HG03095 (cell line): ENCODE measurements around the gene ATG16L1.

ENCODE experiments used
- ATAC-seq: cut with Tn5 transposase; IDR thresholded peaks from one replicate; pipeline ENCODE4 v1.9.1; 2021; ENCODE audit warnings: moderate library complexity; ENCODE audit not compliant: unreplicated experiment

The ATG16L1 gene

DNA sequence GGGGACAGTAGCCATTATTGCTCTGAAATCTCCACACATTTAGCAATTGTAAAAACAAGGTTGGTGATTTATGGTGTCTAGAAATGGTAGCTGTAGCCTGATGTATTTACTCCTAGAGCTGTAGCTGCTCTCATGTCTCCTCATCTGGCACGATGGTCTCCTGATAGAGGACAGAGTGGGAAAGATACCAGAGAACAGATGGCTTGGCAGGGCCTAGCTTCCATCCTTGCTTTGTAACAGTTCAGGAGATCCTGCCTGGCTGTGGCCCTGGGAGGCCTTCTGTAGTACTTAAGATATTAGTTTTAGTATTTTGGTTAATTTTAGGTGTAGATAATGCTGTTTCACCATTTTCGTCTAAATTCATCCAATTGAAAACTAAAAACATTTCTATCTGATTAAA lies 6.7 kb downstream of the ATG16L1 start:
- no peak for ATAC-seq

DNA sequence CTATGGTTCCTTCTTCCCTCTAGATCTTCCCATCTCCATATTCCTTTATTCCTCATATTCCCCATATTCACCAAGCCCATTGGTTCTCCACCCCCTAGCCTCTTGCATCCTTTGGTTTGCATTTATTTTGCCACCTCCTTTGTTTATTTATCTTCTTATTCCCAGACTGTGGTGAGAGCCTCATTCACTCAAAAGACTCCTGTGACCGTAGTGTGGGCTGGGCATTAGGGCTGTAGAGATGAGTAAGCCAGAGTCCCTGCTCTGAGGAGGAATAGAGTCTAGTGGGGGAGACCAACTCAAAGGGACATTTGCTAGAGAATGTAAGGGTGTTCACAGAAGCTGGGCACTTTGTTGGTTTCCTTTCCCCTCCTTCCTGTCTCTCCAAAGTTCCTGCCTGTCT lies 8.3 kb downstream of the ATG16L1 start:
- no peak for ATAC-seq

DNA sequence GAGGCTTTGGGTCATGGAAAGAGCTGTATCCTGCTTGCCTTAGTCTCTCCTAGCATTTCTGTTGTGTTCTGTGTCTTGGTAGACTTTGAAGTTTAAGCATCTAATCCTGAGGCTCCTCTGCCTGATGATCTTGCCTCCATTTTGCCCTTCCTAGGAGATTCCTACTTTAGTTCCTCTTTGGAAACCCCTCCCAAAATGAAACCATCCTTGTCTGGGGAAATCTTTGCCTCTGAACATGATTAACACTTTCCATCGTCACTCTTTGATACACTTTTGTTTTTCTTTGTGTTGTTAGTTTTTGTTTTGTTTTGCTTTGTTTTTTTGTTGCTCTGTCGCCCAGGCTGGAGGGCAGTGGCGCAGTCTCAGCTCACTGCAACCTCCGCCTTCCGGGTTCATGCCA lies 9.2 kb downstream of the ATG16L1 start:
- ATAC-seq = no peak

DNA sequence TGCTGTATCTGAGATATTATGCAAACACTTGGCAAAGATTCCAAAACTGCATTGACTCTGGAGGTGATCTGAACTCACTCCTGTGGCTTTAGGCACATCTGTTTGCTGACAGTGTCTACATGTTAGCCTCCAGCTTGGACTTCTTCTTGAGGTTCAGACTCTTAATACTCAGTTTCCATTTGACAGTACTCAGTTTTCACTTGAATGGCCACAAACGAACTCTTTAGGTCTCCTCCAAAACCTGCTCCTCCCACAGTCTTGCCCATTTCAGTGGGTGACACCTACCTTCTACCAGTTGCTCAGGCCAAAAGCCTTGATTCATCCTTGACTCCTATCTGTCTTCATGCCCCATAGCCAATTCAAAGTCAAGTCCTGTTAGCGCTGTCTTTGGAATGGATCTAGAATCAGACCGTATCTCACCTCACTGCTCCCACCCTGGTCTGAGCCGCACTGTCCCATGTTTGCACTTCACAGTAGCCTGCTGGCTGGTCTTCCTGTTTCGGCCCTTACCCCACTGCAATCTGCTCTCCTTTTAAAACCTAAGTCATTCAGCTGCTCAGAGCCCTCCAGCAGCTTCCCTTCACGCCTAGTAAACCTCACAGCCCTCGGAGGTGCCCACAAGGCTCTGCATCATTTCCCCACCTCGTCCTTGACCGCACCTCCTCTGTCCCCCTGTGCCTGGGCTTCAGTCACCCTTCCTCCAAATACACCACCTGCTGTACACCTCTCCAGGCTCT lies 10.5 kb downstream of the ATG16L1 start:
- peak; percentile 43 for ATAC-seq

DNA sequence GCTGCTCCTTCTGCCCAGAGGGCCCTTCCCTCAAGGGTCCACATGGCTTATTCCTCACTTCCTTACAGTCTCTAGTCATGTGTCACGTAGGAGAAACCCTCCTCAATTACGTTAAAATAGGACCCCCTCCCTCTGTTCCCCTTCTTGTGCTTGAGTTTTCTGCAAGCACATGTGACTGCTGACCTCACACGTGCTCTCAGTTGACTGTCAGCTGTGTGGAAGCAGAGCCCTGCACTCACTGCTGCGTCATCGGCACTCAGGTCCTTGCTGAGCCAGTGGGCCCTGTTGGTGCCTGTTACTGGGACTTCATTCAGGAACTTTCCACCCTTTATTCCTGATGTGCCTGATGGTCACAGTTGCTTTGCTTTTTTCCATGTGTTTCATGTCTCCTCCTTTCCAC lies 11.1 kb downstream of the ATG16L1 start:
- ATAC-seq = no peak

DNA sequence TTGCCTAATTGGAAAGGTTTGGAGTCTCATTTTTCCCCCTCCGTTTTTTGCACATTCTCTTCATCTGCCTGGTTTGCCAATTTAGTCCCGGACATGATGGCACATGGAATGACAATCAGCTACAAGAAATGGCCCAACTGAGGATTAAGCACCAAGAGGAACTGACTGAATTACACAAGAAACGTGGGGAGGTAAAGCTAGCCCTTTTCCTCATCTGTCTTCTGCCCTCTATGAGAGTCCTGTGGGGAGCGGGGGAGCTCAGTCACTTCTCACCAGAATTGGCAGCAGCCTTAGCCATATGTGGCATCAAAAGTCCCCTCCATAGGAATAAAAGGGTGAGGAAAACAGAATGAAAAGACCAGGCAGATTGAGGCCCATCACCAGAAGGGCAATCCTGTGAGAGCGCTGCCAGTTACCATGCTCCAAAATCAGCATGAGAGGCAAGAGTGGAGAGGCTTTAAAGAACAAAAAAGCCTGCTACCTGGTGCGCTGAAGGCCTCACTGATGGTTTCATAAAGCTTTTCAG lies 11.6 kb downstream of the ATG16L1 start:
- ATAC-seq = no peak

DNA sequence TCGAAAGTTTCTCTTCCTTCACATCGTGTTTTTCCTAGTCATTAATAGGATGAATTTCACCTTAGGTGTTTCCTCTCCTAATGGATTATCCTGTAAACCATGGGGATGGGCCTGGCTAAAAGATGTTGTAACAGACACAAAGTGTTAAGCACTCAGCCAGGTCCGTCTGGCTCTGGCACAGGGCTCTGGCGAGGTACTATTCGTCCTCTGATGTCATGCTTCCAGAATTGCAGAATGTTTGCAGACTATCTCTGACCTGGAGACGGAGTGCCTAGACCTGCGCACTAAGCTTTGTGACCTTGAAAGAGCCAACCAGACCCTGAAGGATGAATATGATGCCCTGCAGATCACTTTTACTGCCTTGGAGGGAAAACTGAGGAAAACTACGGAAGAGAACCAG lies 13.2 kb downstream of the ATG16L1 start:
- no peak for ATAC-seq

DNA sequence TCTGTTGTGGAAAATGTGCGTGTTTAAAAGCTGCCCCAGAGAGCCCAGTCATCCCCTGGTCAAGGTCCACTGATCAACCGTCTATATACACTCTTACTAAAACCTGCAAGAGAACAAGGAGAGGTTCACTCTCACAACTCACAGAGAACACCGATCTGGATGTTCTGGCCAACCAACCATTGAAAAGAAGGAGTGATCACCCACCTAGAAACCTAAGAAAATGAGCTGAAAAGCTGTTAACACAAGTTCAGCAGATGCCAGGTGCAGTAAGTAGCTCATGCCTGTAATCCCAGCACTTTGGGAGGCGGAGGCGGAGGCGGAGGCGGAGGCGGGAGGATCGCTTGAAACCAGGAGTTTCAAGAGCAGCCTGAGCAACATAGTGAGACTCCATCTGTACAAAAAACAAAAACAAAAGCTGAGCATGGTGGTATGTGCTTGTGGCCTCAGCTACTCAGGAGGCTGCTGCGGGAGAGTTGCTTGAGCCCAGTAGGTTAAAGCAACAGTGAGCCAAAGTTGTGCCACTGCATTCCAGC lies 14.5 kb downstream of the ATG16L1 start:
- no peak for ATAC-seq

DNA sequence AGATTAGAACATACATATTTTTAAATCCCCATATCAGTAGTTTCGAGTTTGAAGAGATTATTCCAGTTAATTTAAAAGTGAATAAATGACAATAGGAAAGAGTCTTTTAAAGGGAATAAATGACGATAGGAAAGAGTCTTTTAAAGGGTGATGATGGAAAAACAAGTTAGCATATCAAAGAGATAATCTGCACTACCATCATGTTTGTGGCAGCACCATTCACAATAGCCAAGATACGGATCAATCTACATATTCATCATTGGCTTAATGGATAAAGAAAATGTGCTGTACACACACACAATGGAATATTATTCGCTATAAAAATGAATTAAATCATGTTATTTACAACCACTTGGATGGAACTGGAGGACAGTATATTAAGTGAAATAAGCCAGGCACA lies 15.0 kb downstream of the ATG16L1 start:
- no peak for ATAC-seq

DNA sequence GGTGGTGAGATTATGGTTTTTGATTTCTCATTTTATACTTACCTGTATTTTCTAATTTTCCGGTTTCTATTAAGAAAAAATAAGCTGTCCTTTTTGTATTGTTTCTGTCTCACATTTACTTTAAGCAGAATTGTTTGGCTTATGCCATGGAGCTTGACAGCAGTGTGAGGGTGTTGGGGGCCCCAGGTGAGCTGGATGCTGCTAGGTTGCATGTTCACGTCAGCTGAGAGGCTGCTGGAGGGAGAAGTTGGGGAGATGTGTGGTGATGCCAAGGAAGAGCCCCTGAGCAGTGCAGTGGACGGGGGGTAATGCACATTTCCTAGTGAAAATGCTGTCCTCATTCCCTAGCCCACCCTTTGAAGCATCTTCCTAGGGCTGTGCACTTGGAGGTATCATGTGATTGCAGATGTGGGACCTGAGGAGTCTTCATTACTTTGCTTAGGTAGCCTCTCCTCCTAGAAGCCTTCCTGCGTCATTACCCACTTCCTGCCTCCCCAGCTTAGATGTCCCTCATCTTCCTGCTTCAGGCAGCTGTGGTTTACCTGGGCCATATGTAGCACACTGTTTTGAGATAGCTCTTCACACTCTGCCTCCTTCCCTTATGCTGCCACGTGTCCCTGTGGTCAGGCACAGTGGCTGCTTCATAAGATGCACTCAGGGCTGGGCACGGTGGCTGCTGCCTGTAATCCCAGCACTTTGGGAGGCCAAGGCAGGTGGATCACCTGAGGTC lies 16.2 kb downstream of the ATG16L1 start:
- ATAC-seq = peak; percentile 86

DNA sequence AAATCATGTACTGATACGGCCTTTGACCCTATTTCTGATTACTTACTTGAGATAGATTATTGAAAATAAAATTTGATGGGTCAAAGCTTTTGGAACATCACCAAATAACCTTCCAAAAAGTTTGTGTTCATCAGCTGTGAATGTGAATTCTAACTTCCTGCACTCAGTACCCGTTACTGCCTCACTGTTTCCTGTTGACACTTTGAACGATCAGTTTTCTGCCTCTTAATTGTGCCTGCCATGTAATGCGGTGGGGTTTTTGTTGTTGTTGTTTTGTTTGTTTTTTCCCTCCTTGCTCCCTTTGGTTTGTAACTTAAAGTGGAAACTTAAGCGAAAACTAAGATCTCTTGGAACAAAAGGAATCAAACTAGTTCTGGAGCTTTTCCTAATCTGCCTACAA lies 18.9 kb downstream of the ATG16L1 start:
- no peak for ATAC-seq

DNA sequence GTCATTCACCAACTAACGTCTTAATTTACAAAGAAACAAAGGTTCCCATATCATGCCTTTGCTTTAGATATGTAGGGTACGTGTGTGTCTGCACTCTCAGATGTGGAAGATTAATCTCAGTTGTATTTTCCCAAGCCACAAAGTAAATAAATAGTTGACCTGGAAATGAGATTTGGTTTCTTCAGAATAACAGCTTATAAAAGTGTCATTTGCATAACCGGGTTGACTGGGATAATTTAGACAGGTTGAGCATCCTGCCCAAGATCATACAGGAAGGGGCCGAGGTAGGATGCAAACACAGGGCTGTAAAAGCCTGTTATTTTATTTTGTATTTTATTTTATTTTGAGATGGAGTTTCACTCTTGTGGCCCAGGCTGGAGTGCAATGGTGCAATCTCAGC lies 19.5 kb downstream of the ATG16L1 start:
- no peak for ATAC-seq

DNA sequence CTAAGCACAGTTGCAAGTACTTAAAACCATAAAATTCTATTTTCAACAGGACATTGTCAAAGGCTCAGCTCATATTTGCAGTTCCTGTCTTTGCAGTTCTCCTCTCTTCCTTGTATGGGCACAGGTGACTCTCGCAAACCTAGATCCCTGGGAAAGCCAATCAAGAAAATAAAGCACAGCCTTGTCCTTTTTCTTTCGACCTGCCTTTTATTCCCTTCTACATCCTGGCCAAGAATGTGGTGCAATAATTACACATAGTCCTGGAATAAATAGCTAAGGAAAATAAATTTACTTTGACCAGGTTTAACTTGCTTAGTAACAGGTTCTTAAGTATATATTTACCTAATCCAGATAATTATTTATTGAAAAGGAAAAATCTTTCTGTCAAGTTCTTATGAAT lies 20.2 kb downstream of the ATG16L1 start:
- no peak for ATAC-seq

DNA sequence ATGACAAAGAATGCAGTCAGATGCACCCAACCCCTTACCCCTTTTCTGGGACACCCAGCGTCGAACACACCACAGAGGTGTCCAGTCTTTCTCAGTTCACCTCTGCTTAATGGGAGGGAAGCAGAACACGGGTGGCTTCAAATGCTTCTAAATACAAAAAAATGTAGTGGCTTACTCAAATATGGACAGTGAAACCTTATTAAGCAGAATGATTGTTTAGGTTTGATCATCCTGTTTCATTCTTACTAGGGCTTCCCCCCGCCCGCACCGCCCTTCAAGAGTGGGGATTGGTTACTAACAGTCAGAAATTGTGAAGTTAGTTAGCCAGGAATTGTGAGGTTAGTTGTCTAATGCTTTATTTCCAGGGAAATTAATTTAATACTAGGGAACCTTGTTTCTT lies 21.6 kb downstream of the ATG16L1 start:
- no peak for ATAC-seq

DNA sequence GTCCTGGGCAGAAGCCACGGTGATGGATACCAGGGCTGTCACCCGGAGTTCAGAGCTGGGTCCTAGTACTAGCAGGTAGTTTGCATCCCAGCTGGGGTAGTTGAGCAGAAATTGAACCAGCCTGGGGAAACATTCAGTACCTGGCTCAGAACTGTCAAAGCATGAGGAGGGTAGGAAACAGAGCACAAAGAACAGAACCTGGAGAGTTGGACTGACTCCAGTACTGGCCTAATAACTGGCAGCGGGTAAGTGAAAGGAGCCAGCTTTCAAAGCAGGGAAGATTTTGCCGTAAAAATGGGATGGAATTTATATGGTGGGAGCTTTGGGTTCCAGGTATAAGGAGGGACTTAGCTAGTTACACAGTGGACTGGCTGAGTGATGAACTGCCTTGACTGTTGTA lies 23.8 kb downstream of the ATG16L1 start:
- ATAC-seq = no peak

DNA sequence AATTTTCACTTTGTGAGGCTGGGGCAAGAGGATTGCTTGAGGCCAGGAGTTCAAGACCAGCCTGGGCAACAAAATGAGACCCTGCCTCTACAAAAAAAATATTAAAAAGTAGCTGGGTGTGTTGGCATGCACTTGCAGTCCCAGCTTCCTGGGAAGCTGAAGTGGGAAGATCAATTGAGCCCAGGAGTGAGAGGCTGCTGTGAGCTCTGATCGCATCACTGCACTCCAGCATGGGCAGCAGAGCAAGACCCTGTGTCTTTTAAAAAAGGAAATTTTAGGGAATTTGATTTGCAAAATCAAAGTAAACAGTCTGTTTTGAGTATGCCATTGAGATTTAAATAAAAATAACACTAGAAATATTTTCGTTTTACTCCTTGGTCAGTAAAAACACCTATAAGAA lies 27.4 kb downstream of the ATG16L1 start:
- ATAC-seq = no peak

DNA sequence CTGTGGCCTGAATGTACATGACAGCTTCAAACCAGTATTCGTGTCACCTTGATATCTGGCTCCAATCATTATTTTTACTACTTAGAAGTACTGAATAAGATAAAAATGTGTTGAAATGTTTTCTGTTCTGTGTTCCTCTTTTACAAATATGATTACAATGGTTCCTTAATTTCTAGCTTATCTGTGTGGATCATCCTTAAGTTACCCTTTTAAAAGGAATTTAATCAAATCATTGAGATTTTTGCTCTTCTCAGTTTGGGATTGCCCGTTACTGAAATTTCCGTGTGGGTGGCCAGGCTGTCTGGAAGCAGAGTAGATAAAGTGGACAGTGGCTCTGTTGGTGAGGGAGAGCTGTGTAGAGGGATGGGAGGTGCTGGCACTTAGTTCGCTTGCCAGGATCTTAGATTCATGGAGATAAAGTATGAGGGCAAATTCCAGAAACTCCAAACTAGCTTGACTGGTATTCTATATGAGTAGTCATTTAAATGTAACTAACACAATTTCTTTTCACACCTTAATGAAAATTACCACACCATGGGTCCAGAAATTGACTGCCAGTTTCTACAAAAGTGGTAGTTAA lies 28.7 kb downstream of the ATG16L1 start:
- ATAC-seq = no peak

DNA sequence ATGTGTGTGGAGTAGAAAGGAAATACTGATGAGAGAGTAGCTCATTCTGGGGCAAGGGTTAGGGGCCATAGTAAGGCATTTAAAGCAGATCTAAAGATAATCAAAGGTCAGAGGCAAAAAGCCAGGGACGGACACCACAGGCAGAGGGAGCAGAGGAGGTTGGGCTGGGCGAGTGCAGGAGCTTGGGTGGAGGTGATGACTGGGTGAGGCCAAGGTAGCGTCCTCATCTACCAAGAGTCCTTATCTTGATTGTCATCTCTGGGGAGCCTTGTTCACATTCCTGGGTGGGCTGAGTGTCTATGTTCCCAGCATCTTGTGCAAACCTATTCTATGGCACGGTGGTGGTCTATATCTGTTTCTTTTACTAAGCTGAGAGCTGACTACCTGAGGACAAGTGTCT lies 30.1 kb downstream of the ATG16L1 start:
- no peak for ATAC-seq

DNA sequence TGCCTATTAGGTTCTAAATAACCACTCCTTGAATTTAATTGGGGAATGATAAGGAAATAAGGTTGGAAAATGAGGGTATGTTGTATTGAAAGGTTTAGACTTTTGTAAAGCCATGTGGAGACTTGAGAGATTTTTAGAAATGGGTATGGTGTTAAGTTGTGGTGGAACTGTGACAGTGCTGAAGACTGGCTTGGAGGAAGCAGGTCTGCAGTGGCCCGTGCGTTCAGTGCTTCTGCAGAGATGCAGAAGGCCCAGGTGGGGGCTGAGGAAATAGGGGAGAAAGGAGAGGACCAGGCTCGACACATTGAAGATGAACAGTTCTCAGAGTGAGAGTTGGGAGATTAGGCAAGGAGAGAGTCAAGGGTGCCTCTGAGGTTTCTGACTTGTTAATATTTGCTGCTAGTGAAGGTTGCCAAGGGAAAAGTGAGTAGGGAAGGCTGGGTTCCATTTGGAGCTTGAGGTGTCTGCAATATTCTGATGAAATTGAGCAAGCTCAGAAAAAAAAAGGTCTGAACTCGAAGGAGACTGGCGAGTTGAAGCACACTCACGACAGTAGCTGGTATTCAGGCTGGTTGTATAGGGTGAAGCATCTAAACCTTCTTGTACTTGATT lies 30.6 kb downstream of the ATG16L1 start:
- no peak for ATAC-seq

DNA sequence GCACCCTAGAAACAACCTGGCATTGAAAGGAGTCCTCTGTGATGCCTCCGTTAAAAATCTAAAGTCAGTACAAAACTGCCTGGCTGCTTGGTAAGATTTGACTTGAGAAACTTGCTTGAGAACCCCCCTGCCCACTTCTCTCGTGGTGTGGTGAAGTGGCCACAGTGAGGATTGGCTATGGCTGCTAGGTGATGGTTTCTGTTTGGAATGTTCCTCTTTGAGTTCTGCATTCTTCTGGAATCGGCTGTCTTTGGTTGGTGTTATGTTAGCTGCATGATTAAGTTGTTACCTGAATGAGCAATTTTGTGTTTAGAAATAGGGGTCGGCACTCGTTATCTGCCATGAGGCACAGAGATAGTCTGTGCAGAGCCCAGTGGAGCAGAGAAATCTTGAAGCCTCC lies 34.4 kb downstream of the ATG16L1 start:
- ATAC-seq = no peak

DNA sequence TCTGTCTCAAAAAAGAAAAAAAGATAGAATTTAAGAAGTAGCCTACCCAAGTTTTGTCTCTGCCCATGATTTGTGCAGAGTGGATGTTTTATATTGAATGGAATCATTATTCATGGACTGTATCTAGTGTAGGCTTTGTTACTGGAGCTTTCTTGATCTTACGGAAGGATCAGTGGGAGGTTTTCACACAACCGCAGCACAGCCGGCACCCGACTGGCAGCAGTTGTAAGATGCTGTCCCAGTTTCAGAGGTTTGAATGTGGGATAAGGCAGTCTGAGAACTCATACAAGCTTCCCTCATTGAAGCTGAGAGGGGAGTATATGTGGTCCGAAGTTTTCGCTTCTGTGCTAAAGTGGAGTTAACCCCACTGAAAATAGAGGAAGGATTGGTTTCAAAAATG lies 36.4 kb downstream of the ATG16L1 start:
- ATAC-seq = no peak
